ENCODE measurements around the gene DNAJB6.

DNA sequence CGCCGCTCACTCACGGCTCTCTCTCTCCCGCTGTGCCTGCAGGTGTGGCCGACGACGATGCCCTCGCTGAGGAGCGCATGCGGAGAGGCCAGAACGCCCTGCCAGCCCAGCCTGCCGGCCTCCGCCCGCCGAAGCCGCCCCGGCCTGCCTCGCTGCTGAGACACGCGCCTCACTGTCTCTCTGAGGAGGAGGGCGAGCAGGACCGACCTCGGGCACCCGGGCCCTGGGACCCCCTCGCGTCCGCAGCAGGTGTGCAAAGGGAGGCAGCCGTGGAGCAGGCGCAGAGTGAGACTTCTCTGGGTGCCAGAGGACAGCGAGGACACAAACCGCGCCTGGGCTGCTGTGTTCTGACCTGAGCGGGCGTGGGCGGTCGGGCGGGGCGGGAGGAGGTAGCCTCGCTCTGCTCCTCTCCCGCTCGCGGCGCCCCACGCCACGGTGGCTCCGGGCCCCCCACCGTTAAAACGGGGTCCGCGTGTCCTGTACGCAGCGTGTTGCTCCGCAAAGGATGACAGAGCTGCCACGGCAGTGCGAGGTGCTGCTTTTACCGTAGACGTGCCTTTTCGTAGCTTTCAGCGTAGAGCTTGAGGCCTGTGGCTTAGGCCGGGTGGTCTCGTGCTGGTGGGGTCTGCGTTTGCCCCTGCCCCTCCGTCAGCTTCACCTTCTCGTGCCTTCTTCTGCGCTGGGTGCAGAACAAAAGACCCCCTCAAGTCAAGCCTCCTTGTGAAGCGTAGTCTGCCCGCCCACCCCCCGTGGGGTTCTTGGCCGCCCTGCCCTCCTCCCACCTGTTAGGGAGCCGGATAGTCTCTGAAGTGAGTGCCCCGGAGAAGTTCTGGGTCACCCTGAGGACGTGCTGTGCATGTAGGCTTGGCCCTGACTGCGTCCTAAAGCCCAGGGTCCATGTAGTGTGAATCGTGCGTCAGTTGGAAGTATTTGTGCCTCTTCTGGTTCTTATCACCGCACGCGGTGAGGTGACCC lies 73.2 kb downstream of the DNAJB6 start:
- TF ChIP-seq, protein P1, sequence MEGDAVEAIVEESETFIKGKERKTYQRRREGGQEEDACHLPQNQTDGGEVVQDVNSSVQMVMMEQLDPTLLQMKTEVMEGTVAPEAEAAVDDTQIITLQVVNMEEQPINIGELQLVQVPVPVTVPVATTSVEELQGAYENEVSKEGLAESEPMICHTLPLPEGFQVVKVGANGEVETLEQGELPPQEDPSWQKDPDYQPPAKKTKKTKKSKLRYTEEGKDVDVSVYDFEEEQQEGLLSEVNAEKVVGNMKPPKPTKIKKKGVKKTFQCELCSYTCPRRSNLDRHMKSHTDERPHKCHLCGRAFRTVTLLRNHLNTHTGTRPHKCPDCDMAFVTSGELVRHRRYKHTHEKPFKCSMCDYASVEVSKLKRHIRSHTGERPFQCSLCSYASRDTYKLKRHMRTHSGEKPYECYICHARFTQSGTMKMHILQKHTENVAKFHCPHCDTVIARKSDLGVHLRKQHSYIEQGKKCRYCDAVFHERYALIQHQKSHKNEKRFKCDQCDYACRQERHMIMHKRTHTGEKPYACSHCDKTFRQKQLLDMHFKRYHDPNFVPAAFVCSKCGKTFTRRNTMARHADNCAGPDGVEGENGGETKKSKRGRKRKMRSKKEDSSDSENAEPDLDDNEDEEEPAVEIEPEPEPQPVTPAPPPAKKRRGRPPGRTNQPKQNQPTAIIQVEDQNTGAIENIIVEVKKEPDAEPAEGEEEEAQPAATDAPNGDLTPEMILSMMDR (IDR thresholded peaks at IDR 0.05; ENCODE audit: borderline replicate concordance, extremely low read depth, low read length, poor library complexity, severe bottlenecking), result no peak
- no peak for TF ChIP-seq EZH2 (IDR thresholded peaks at IDR 0.05; ENCODE audit: borderline replicate concordance, low read depth, low read length, severe bottlenecking)
